IMR-90 (cell line): ENCODE results near the gene MPP2. TPM values are rescaled to one million over a fixed set of nuclear protein-coding genes. Genes with fewer than 3 reads are reported as not detected.

ENCODE experiments used
- ATAC-seq: fragments of 200-7000 bp; cut with Tn5 transposase; 2 replicates; pipeline ENCODE4 v1.9.1; 2020; ENCODE audit warnings: low read depth, mild to moderate bottlenecking, moderate library complexity
- BruUV-seq: library from RNA; stranded (reverse); fragments of 400-500 nt; replicated peaks from 2 replicates; lab custom pipeline; 2021; lab: Mats Ljungman, UMichigan
- CTCF ChIA-PET: fragments of 300-600 bp; formaldehyde crosslinking; extraction: SDS; loops from one replicate; lab custom pipeline; 2021; ENCODE audit warnings: antibody characterized with exemption; lab: Yijun Ruan, JAX
- POLR2A ChIA-PET: fragments of 300-600 bp; sonication (Branson Sonifier 250); formaldehyde crosslinking; loops from one replicate; lab custom pipeline; 2022; ENCODE audit warnings: antibody characterized with exemption; ENCODE audit not compliant: unreplicated experiment; lab: Charles Lee
- DNase-seq: peaks from one replicate; pipeline ENCODE4 v3.0.0; 2013
- H2AFZ ChIP-seq: replicated peaks from 2 replicates; pipeline ENCODE3; 2013; ENCODE audit warnings: low read length, mild to moderate bottlenecking; ENCODE audit not compliant: poor library complexity
- H2AK5ac ChIP-seq: 2 replicates; pipeline ENCODE4 v1.6.1; 2013; ENCODE audit warnings: low read depth, low read length, inconsistent platforms
- H2AK9ac ChIP-seq: replicated peaks from 2 replicates; pipeline ENCODE3; 2013; ENCODE audit warnings: mild to moderate bottlenecking, low read depth, low read length, moderate library complexity; ENCODE audit not compliant: poor library complexity
- H2BK120ac ChIP-seq: 2 replicates; pipeline ENCODE4 v1.6.1; 2013; ENCODE audit warnings: low read depth, low read length, inconsistent platforms
- H2BK15ac ChIP-seq: 3 replicates; pipeline ENCODE4 v1.6.1; 2013; ENCODE audit warnings: low read depth, low read length, inconsistent platforms
- H2BK20ac ChIP-seq: 2 replicates; pipeline ENCODE4 v1.6.1; 2013; ENCODE audit warnings: low read depth, mild to moderate bottlenecking, inconsistent platforms, low read length, moderate library complexity
- H2BK5ac ChIP-seq: 2 replicates; pipeline ENCODE4 v1.6.1; 2013; ENCODE audit warnings: mild to moderate bottlenecking, low read depth, low read length, inconsistent platforms; ENCODE audit not compliant: poor library complexity, severe bottlenecking
- H3K14ac ChIP-seq: replicated peaks from 2 replicates; pipeline ENCODE4 v1.6.1; 2013; ENCODE audit warnings: low read depth, low read length, inconsistent platforms
- H3K18ac ChIP-seq: 2 replicates; pipeline ENCODE4 v1.6.1; 2013; ENCODE audit warnings: low read depth, low read length, control low read depth
- H3K23ac ChIP-seq: 2 replicates; pipeline ENCODE4 v1.6.1; 2013; ENCODE audit warnings: low read depth, low read length, inconsistent platforms
- H3K27ac ChIP-seq: 2 replicates; pipeline ENCODE4 v1.5.1; 2013; ENCODE audit warnings: mild to moderate bottlenecking, control low read depth, low read length; ENCODE audit not compliant: insufficient read depth
- H3K27me3 ChIP-seq: 2 replicates; pipeline ENCODE4 v1.6.1; 2013; ENCODE audit warnings: low read length; ENCODE audit not compliant: control insufficient read depth, insufficient read depth
- H3K36me3 ChIP-seq: 2 replicates; pipeline ENCODE4 v1.6.1; 2013; ENCODE audit warnings: low read length, mixed read lengths; ENCODE audit not compliant: control insufficient read depth, insufficient read depth
- H3K4ac ChIP-seq: 2 replicates; pipeline ENCODE4 v1.6.1; 2013; ENCODE audit warnings: low read depth, low read length, inconsistent platforms
- H3K4me1 ChIP-seq: 2 replicates; pipeline ENCODE4 v1.6.1; 2013; ENCODE audit warnings: low read length, mixed read lengths; ENCODE audit not compliant: control insufficient read depth, insufficient read depth
- H3K4me2 ChIP-seq: 2 replicates; pipeline ENCODE4 v1.6.1; 2013; ENCODE audit warnings: low read depth, mild to moderate bottlenecking, control low read depth, low read length, moderate library complexity
- H3K4me3 ChIP-seq: 2 replicates; pipeline ENCODE4 v1.5.1; 2013; ENCODE audit warnings: low read depth, mild to moderate bottlenecking, control low read depth, low read length, moderate library complexity; ENCODE audit not compliant: insufficient read depth
- H3K56ac ChIP-seq: 2 replicates; pipeline ENCODE4 v1.6.1; 2013; ENCODE audit warnings: low read length, inconsistent platforms; ENCODE audit not compliant: insufficient read depth; ENCODE audit errors: extremely low read depth
- H3K79me1 ChIP-seq, 2 experiments: 2 replicates each; pipeline ENCODE4 v1.6.1; 2013; ENCODE audit warnings: low read length in 2 of 2, inconsistent platforms in 1 of 2, low read depth in 1 of 2
- H3K9ac ChIP-seq: 2 replicates; pipeline ENCODE4 v1.6.1; 2013; ENCODE audit warnings: low read depth, low read length, control low read depth
- H3K9me1 ChIP-seq: 2 replicates; pipeline ENCODE4 v1.6.1; 2013; ENCODE audit warnings: low read length, inconsistent platforms; ENCODE audit not compliant: insufficient read depth
- H3K9me3 ChIP-seq: 2 replicates; pipeline ENCODE4 v1.6.1; 2013; ENCODE audit warnings: low read length; ENCODE audit not compliant: control insufficient read depth, insufficient read depth
- H4K20me1 ChIP-seq: 2 replicates; pipeline ENCODE4 v1.6.1; 2013; ENCODE audit warnings: low read length, inconsistent platforms; ENCODE audit not compliant: insufficient read depth
- H4K5ac ChIP-seq: 2 replicates; pipeline ENCODE4 v1.6.1; 2013; ENCODE audit warnings: mild to moderate bottlenecking, low read depth, low read length, control low read depth
- H4K8ac ChIP-seq, 2 experiments: 2 replicates each; pipeline ENCODE4 v1.6.1; 2013; ENCODE audit warnings: low read depth in 2 of 2, low read length in 2 of 2, control low read depth in 1 of 2, inconsistent platforms in 1 of 2
- H4K91ac ChIP-seq: 2 replicates; pipeline ENCODE4 v1.6.1; 2013; ENCODE audit warnings: low read depth, low read length, inconsistent platforms; ENCODE audit not compliant: insufficient read depth
- NFE2L2 ChIP-seq: fragments of 150-350 bp; IDR thresholded peaks from 2 replicates; pipeline ENCODE4 v1.6.1; 2016; ENCODE audit warnings: low read depth, mild to moderate bottlenecking, low read length
- RAD21 ChIP-seq: IDR thresholded peaks from 2 replicates; pipeline ENCODE4 v1.6.1; 2012; ENCODE audit warnings: low read length, improper control_type of control experiment
- RFX5 ChIP-seq: IDR thresholded peaks from 2 replicates; pipeline ENCODE4 v1.8.0; 2012; ENCODE audit warnings: low read depth, mild to moderate bottlenecking, low read length, moderate library complexity
- SMC3 ChIP-seq: fragments of 150-350 bp; IDR thresholded peaks from 2 replicates; pipeline ENCODE4 v1.6.1; 2016; ENCODE audit warnings: low read depth, mild to moderate bottlenecking, antibody characterized with exemption, low read length, moderate library complexity
- WGBS, 2 experiments: methylation state at CpG; one replicate each; pipeline versions ENCODE4 v1.1.5 to v1.1.7; 2013; ENCODE audit warnings: missing lambda C conversion rate in 2 of 2; ENCODE audit not compliant: insufficient read length in 1 of 2; ENCODE audit errors: extremely low coverage in 2 of 2; 5-methylcytosine and 5-hydroxymethylcytosine counted together
- dilution Hi-C: fragments of 300-500 bp; cut with HindIII; formaldehyde crosslinking; loops from one replicate; pipeline ENCODE4 v1.14.3; 2018; ENCODE audit warnings: low sequenced_read_pairs; ENCODE audit not compliant: unreplicated experiment
- in situ Hi-C: fragments of 300-500 bp; cut with MboI; formaldehyde crosslinking; loops from 3 replicates; pipeline ENCODE4 v1.14.3; 2019; ENCODE audit warnings: low sequenced_read_pairs, inconsistent platforms, mixed read lengths
- intact Hi-C: fragments of 100-400 bp; cut with micrococcal nuclease; formaldehyde crosslinking; loops from 2 replicates; pipeline ENCODE4 v1.10.0; 2022
- polyA plus RNA-seq, 3 experiments: library from polyadenylated mRNA; depleted of rRNA; stranded (reverse); fragments of >200 nt; gene quantifications; 2 replicates each; pipeline ENCODE4 v1.2.3, GENCODE V29; 2012; ENCODE audit warnings: low replicate concordance in 1 of 3
- total RNA-seq: library from RNA; depleted of rRNA; stranded (reverse); fragments of >200 nt; gene quantifications from 2 replicates; pipeline ENCODE4 v1.2.3, GENCODE V29; 2012
- TF ChIP-seq, protein P1 (sequence below): conservative IDR thresholded peaks from 2 replicates; pipeline ENCODE4 v1.5.1; 2012; ENCODE audit warnings: mild to moderate bottlenecking, low read depth, low read length, improper control_type of control experiment

The MPP2 gene
- total and polyA plus RNA-seq, 2 of the 4 experiments (the other 2 are of a cell fraction), result 3.2 to 3.8 TPM

DNA sequence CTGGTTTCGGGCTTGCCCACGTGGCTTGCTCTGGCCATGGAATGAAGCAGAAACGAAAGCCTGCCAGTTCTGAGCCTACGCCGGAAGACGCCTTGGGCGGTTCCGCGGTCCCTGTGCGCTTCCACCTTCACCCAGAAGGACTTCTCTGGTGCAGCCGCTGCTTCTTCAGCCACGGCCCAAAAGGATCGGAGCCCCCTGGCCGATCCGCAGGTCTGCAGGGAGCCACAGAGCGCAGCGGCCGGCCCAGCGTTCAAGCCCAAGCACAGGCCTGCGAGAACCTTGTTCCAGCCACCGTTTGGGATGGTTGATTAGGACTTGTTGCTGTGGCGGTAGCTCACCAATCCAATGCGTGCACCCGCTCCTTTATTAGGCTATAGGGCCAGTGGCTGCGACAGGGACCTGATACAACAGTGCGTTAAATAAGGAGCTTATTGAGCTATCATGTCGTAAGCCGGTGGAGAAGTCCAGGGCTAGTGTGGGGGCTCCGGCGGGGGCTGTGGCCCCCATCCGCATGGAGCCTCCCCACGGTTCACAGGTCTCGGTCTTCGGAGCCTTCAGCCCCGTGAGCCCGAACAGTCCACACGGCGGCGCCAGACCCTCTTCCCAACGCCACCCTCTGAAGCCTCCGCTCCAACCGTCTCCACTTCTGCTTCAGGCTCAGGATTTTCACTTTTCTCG lies 10.2 kb upstream of the MPP2 start:
- intact Hi-C loops, result no loop called here
- no TSS peak for BruUV-seq
- POLR2A ChIA-PET, result no interaction called here
- dilution Hi-C loops, result no loop called here
- no peaks in the 10 kb centered on the region for H4K20me1 ChIP-seq
- no peaks in the 10 kb centered on the region for H3K79me1 ChIP-seq
- no peak overlapping the region for H2AK5ac ChIP-seq
- no peaks in the 10 kb centered on the region for H3K4me1 ChIP-seq
- no peak overlapping the region for H2AFZ ChIP-seq
- no peak overlapping the region for H4K8ac ChIP-seq
- TF ChIP-seq, protein P1, sequence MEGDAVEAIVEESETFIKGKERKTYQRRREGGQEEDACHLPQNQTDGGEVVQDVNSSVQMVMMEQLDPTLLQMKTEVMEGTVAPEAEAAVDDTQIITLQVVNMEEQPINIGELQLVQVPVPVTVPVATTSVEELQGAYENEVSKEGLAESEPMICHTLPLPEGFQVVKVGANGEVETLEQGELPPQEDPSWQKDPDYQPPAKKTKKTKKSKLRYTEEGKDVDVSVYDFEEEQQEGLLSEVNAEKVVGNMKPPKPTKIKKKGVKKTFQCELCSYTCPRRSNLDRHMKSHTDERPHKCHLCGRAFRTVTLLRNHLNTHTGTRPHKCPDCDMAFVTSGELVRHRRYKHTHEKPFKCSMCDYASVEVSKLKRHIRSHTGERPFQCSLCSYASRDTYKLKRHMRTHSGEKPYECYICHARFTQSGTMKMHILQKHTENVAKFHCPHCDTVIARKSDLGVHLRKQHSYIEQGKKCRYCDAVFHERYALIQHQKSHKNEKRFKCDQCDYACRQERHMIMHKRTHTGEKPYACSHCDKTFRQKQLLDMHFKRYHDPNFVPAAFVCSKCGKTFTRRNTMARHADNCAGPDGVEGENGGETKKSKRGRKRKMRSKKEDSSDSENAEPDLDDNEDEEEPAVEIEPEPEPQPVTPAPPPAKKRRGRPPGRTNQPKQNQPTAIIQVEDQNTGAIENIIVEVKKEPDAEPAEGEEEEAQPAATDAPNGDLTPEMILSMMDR, result peak; percentile 43
- TF ChIP-seq RAD21, result peak; percentile 31; the same call in 1 of the 2 replicates
- TF ChIP-seq NFE2L2, result no peak
- TF ChIP-seq SMC3, result 0 out of 2 replicates have a peak, but pooled peaks have one; percentile 23
- no peak for TF ChIP-seq RFX5
- H2BK20ac ChIP-seq, result no peak overlapping the region
- H3K9me3 ChIP-seq, result no peaks in the 10 kb centered on the region
- H3K14ac ChIP-seq, result no peak overlapping the region
- H4K91ac ChIP-seq, result no peak overlapping the region
- CTCF ChIA-PET, result no interaction called here
- WGBS, 2 experiments, result 12% methylated on average over 12 of the region's 43 CpGs; no CpG with 5 or more reads in 1 of the 2 experiments
- H4K5ac ChIP-seq, result no peak overlapping the region
- in situ Hi-C loops, result no loop called here
- H3K9ac ChIP-seq, result no peak overlapping the region
- H3K23ac ChIP-seq, result no peak overlapping the region
- H2BK15ac ChIP-seq, result no peak overlapping the region
- peaks cover 64% of the 10 kb centered on the region for H3K27me3 ChIP-seq
- no peak overlapping the region for H3K27ac ChIP-seq
- no peak overlapping the region for H3K18ac ChIP-seq
- no peaks in the 10 kb centered on the region for H3K36me3 ChIP-seq
- no peak overlapping the region for H3K4me3 ChIP-seq
- peak overlapping the region; percentile 4; the same call in 1 of the 2 replicates for H3K4me2 ChIP-seq
- ATAC-seq (peak; percentile 69), DNase-seq (peak; percentile 10)
- peaks cover 3% of the 10 kb centered on the region; the same call in 1 of the 2 replicates for H3K9me1 ChIP-seq
- H2AK9ac ChIP-seq, result no peak overlapping the region
- H2BK120ac ChIP-seq, result no peak overlapping the region
- no peak overlapping the region for H2BK5ac ChIP-seq
- H3K4ac ChIP-seq, result no peak overlapping the region
- H3K56ac ChIP-seq, result no peak overlapping the region
